ENCODE measurements around the gene MPZL1. TPM values are rescaled to one million over a fixed set of nuclear protein-coding genes. Genes with fewer than 3 reads are reported as not detected.

The MPZL1 gene
- total RNA-seq, 2 experiments from 2014 or later: 48.9 to 61.9 TPM

GRCh38 chr1:167723707-167724323, 2.0 kb downstream of the MPZL1 start:
- TF ChIP-seq CTCF (conservative IDR thresholded peaks at IDR 0.05; ENCODE audit: low read length) (no peak), EZH2phosphoT487 (IDR thresholded peaks at IDR 0.05; ENCODE audit: borderline replicate concordance, low read depth, low read length) (no peak)
- peak; percentile 47 for DNase-seq (ENCODE audit: low spot score)
- Histone ChIP-seq H3K4me1 (ENCODE audit: insufficient read depth, low read length, poor library complexity, severe bottlenecking) (peaks cover 59% of the 10 kb centered on the region), H2AFZ (ENCODE audit: low read length) (no peak overlapping the region), H4K20me1 (ENCODE audit: insufficient read depth, low read length) (peaks cover 29% of the 10 kb centered on the region; the same call in 1 of the 2 replicates), H3K36me3 (ENCODE audit: insufficient read depth, low read length) (peaks cover 12% of the 10 kb centered on the region), H3K4me3 (ENCODE audit: low read depth, low read length, poor library complexity, severe bottlenecking) (peak overlapping the region; percentile 94), H3K79me2 (ENCODE audit: insufficient read depth, low read depth, low read length) (peaks cover 58% of the 10 kb centered on the region), H3K27ac (ENCODE audit: low read depth, low read length, poor library complexity, severe bottlenecking) (peak overlapping the region; percentile 1), H3K9me3 (ENCODE audit: low read length) (no peaks in the 10 kb centered on the region), H3K9me2 (ENCODE audit: insufficient read depth, low read length) (no peaks in the 10 kb centered on the region), H3K4me2 (ENCODE audit: low read length) (peak overlapping the region; percentile 93)
- ChIA-PET POLR2A (interaction anchor here (0.5 to 2.2 kb wide), 4 partner anchors 9 to 366 kb away, joined by 4 to 7 read pairs (median 4); no protein-coding TSS in a partner anchor), CTCF (ENCODE audit: unreplicated experiment) (interaction anchor here (0.6 kb wide), 1 partner anchor 66 kb away, joined by 3 read pairs; no protein-coding TSS in a partner anchor)
- intact Hi-C loops (cut with micrococcal nuclease; ENCODE audit: unreplicated experiment): loop anchor here (2.0 kb wide), 2 partner anchors 29 to 211 kb away; no protein-coding TSS in a partner anchor
- BruUV-seq (replicated peaks): no TSS peak

GRCh38 chr1:167726008-167726407, 4.2 kb downstream of the MPZL1 start:
- ChIA-PET CTCF (ENCODE audit: unreplicated experiment) (no interaction called here), POLR2A (no interaction called here)
- intact Hi-C loops (cut with micrococcal nuclease; ENCODE audit: unreplicated experiment): no loop called here
- Histone ChIP-seq H4K20me1 (ENCODE audit: insufficient read depth, low read length) (peaks cover 29% of the 10 kb centered on the region; the same call in 1 of the 2 replicates), H3K36me3 (ENCODE audit: insufficient read depth, low read length) (peaks cover 24% of the 10 kb centered on the region), H3K4me2 (ENCODE audit: low read length) (peak overlapping the region; percentile 23), H3K4me3 (ENCODE audit: low read depth, low read length, poor library complexity, severe bottlenecking) (no peak overlapping the region), H3K9me3 (ENCODE audit: low read length) (no peaks in the 10 kb centered on the region), H2AFZ (ENCODE audit: low read length) (no peak overlapping the region), H3K79me2 (ENCODE audit: insufficient read depth, low read depth, low read length) (peaks cover 58% of the 10 kb centered on the region), H3K4me1 (ENCODE audit: insufficient read depth, low read length, poor library complexity, severe bottlenecking) (peaks cover 37% of the 10 kb centered on the region), H3K27ac (ENCODE audit: low read depth, low read length, poor library complexity, severe bottlenecking) (no peak overlapping the region), H3K9me2 (ENCODE audit: insufficient read depth, low read length) (no peaks in the 10 kb centered on the region)
- no TSS peak for BruUV-seq (replicated peaks)
- no peak for DNase-seq (ENCODE audit: low spot score)
- TF ChIP-seq CTCF (conservative IDR thresholded peaks at IDR 0.05; ENCODE audit: low read length): no peak
- TF ChIP-seq EZH2phosphoT487 (IDR thresholded peaks at IDR 0.05; ENCODE audit: borderline replicate concordance, low read depth, low read length): no peak

- BruUV-seq (replicated peaks): no TSS peak
- H3K4me2 ChIP-seq (ENCODE audit: low read length): no peak overlapping the region
- CTCF ChIA-PET (ENCODE audit: unreplicated experiment): no interaction called here
These were observed 7.1 kb downstream of the MPZL1 start for GRCh38 chr1:167728818-167729410.

More at GRCh38 chr1:167728818-167729410, 7.1 kb downstream of the MPZL1 start:
- no peak overlapping the region for H3K27ac ChIP-seq (ENCODE audit: low read depth, low read length, poor library complexity, severe bottlenecking)
- TF ChIP-seq EZH2phosphoT487 (IDR thresholded peaks at IDR 0.05; ENCODE audit: borderline replicate concordance, low read depth, low read length) (no peak), CTCF (conservative IDR thresholded peaks at IDR 0.05; ENCODE audit: low read length) (no peak)
- peaks cover 21% of the 10 kb centered on the region for H3K4me1 ChIP-seq (ENCODE audit: insufficient read depth, low read length, poor library complexity, severe bottlenecking)
- peaks cover 46% of the 10 kb centered on the region for H3K79me2 ChIP-seq (ENCODE audit: insufficient read depth, low read depth, low read length)
- H3K4me3 ChIP-seq (ENCODE audit: low read depth, low read length, poor library complexity, severe bottlenecking): no peak overlapping the region
- intact Hi-C loops (cut with micrococcal nuclease; ENCODE audit: unreplicated experiment): no loop called here
- H3K9me2 ChIP-seq (ENCODE audit: insufficient read depth, low read length): no peaks in the 10 kb centered on the region
- peaks cover 16% of the 10 kb centered on the region; the same call in 1 of the 2 replicates for H4K20me1 ChIP-seq (ENCODE audit: insufficient read depth, low read length)
- no peak overlapping the region for H2AFZ ChIP-seq (ENCODE audit: low read length)
- H3K36me3 ChIP-seq (ENCODE audit: insufficient read depth, low read length): peaks cover 40% of the 10 kb centered on the region
- H3K9me3 ChIP-seq (ENCODE audit: low read length): no peaks in the 10 kb centered on the region
- POLR2A ChIA-PET: no interaction called here
- no peak for DNase-seq (ENCODE audit: low spot score)
